Spleen (tissue), 11 donors: ENCODE measurements around the gene ZC3H8. TPM values are rescaled to one million over a fixed set of nuclear protein-coding genes. Genes with fewer than 3 reads are reported as not detected.

Experiments used
- DNase-seq: peaks from one replicate; pipeline ENCODE4 v3.0.0-alpha.2; 2020
- H3K27ac ChIP-seq, 8 donors: fragments of 200-600 bp; sonication (generic) in 7 of 8; 1 replicate in 4 of 8; 2 replicates in 4 of 8; pipeline versions ENCODE4 v1.5.0 to v1.8.0; 2016 to 2021; ENCODE audit warnings: inconsistent platforms in 4 of 8, mild to moderate bottlenecking in 4 of 8, moderate library complexity in 1 of 8
- H3K27me3 ChIP-seq, 7 donors: fragments of 200-600 bp; sonication (generic) in 6 of 7; replicated peaks in 1 of 7; 1 replicate in 4 of 7; 2 replicates in 3 of 7; pipeline versions ENCODE4 v1.5.0 to v1.8.0; 2016 to 2021; ENCODE audit warnings: inconsistent platforms in 3 of 7, mild to moderate bottlenecking in 1 of 7
- H3K36me3 ChIP-seq, 6 donors: fragments of 200-600 bp; sonication (generic) in 5 of 6; 1 replicate in 4 of 6; 2 replicates in 2 of 6; pipeline versions ENCODE4 v1.5.0 to v1.8.0; 2016 to 2021; ENCODE audit warnings: inconsistent platforms in 2 of 6
- H3K4me1 ChIP-seq, 6 donors: fragments of 200-600 bp; sonication (generic) in 5 of 6; 1 replicate in 3 of 6; 2 replicates in 3 of 6; pipeline versions ENCODE4 v1.5.0 to v1.8.0; 2016 to 2021; ENCODE audit warnings: inconsistent platforms in 3 of 6
- H3K4me3 ChIP-seq, 8 donors: fragments of 200-600 bp; sonication (generic) in 7 of 8; 1 replicate in 4 of 8; 2 replicates in 4 of 8; pipeline versions ENCODE4 v1.5.0 to v1.8.0; 2016 to 2021; ENCODE audit warnings: inconsistent platforms in 4 of 8, mild to moderate bottlenecking in 4 of 8, moderate library complexity in 2 of 8
- H3K9me3 ChIP-seq, 8 donors: fragments of 200-600 bp; sonication (generic) in 7 of 8; 1 replicate in 4 of 8; 2 replicates in 4 of 8; pipeline versions ENCODE4 v1.5.0 to v1.8.0; 2016 to 2021; ENCODE audit warnings: inconsistent platforms in 4 of 8
- CTCF ChIP-seq, 11 experiments: fragments of 200-600 bp in 7 of 11; fragments of 450-650 bp in 4 of 11; sonication (generic) in 4 of 11; IDR thresholded peaks in 8 of 11; conservative IDR thresholded peaks in 3 of 11; 1 replicate in 7 of 11; 2 replicates in 4 of 11; pipeline versions ENCODE4 v1.4.0 to v1.8.0; 2016 to 2021; ENCODE audit warnings: antibody characterized with exemption in 11 of 11, inconsistent platforms in 4 of 11, mild to moderate bottlenecking in 1 of 11
- POLR2A ChIP-seq, 3 donors: fragments of 450-650 bp; IDR thresholded peaks; one replicate each; pipeline ENCODE4 v1.5.1; 2017; ENCODE audit warnings: antibody characterized with exemption in 3 of 3, mild to moderate bottlenecking in 1 of 3
- POLR2AphosphoS5 ChIP-seq, 3 donors: sonication (generic); formaldehyde crosslinking; IDR thresholded peaks; one replicate each; pipeline ENCODE4 v1.5.1; 2017; ENCODE audit warnings: antibody characterized with exemption in 3 of 3
- WGBS, 5 donors: extraction: QIAGEN DNeasy Blood & Tissue Kit in 3 of 5; methylation state at CpG; one replicate each; pipeline versions ENCODE4 v1.1.5 to v1.1.7; 2013 to 2018; 5-methylcytosine and 5-hydroxymethylcytosine counted together
- intact Hi-C: fragments of 100-400 bp; cut with DNase I; formaldehyde crosslinking; loops from one replicate; pipeline ENCODE4 v1.15.0; 2023; ENCODE audit warnings: low total_unique reads
- polyA plus RNA-seq, 3 donors: library from polyadenylated mRNA; stranded (reverse); fragments of 200-250 nt; gene quantifications; one replicate each; pipeline ENCODE4 v1.2.1, GENCODE V29; 2013
- total RNA-seq, 7 donors: library from RNA; depleted of rRNA in 3 of 7; stranded (reverse); fragments of >200 nt in 3 of 7; fragmentation: NEBNext Ultra II Directional in 4 of 7; extraction: Animal tissue kit (Norgen Biotek cat#: 25700) in 4 of 7; gene quantifications; one replicate each; pipeline versions ENCODE4 v1.1.0 to v1.2.1, GENCODE V29; 2016 to 2021
- donor health status: healthy with polysubstance abuse.
- donor health status: DM: no; HTN: no; CAD: no; lungs with moderate emphysema.
- donor health status: DM: no; HTN: no; CAD: no.
- donor health status: Bipolar disorder and iron deficiency.
- donor health status: healthy.
- donor health status: DM: no; HTN: no; CAD: no.
- donor health status: DM: yes; HTN: yes; CAD: no.

The ZC3H8 gene
- total and polyA plus RNA-seq, 10 donors: 5.7 to 70.5 (median 13.2) TPM

GRCh38 chr2:112243233-112243632 is 11.6 kb downstream of the ZC3H8 start:
- no peak overlapping the region for H3K27ac ChIP-seq
- no peak for TF ChIP-seq POLR2AphosphoS5 (IDR thresholded peaks at IDR 0.05)
- intact Hi-C loops: no loop called here
- no peak overlapping the region for H3K4me3 ChIP-seq
- no peak for DNase-seq
- no peaks in the 10 kb centered on the region for H3K27me3 ChIP-seq
- 92 to 95% (median 93%) methylated on average over 4 of the region's 4 CpGs for WGBS, 5 donors
- peaks cover 0 to 66% (median 25%) of the 10 kb centered on the region in 6 donors for H3K36me3 ChIP-seq
- no peaks in the 10 kb centered on the region for H3K9me3 ChIP-seq
- peaks cover 0 to 3% (median 0%) of the 10 kb centered on the region in 6 donors for H3K4me1 ChIP-seq

DNA sequence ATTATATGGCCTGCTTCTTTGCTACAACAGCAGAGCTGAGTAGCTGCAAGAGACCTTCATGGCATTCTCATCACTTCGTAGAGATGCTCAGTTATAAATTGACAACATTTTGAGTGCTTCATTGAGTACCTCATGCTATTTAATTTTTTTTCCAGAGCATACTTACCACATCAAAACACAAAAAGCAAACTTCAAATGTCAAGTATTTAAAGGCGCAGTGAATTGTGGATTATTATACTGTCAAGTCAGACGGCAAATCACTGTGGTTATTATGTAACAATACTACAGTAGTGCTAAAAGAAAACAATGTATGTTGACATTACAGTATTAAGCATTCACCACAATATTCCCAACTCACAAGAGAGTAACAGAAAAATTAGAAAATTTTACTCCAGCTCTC is 12.5 kb downstream of the ZC3H8 start:
- 66 to 82% (median 81%) methylated on average over 3 of the region's 3 CpGs for WGBS, 5 donors
- H3K4me1 ChIP-seq: peaks cover 0 to 3% (median 0%) of the 10 kb centered on the region in 6 donors
- no peak for DNase-seq
- intact Hi-C loops: no loop called here
- peaks cover 0 to 65% (median 18%) of the 10 kb centered on the region in 6 donors for H3K36me3 ChIP-seq
- no peak for TF ChIP-seq POLR2AphosphoS5 (IDR thresholded peaks at IDR 0.05)
- no peak for TF ChIP-seq POLR2A (IDR thresholded peaks at IDR 0.05)
- no peak for TF ChIP-seq CTCF (IDR thresholded peaks at IDR 0.05 in 8 of 11, conservative IDR thresholded peaks at IDR 0.05 in 3 of 11)
- H3K27ac ChIP-seq: no peak overlapping the region
- no peak overlapping the region for H3K4me3 ChIP-seq
- H3K9me3 ChIP-seq: no peaks in the 10 kb centered on the region
- no peaks in the 10 kb centered on the region for H3K27me3 ChIP-seq

- no peak for TF ChIP-seq POLR2A (IDR thresholded peaks at IDR 0.05)
- no peak for TF ChIP-seq POLR2AphosphoS5 (IDR thresholded peaks at IDR 0.05)
- no peak for TF ChIP-seq CTCF (IDR thresholded peaks at IDR 0.05 in 8 of 11, conservative IDR thresholded peaks at IDR 0.05 in 3 of 11)
- Histone ChIP-seq H3K4me1 (peaks cover 0 to 3% (median 0%) of the 10 kb centered on the region in 6 donors), H3K4me3 (no peak overlapping the region), H3K9me3 (no peaks in the 10 kb centered on the region), H3K27ac (no peak overlapping the region), H3K36me3 (peaks cover 0 to 62% (median 16%) of the 10 kb centered on the region in 6 donors), H3K27me3 (no peaks in the 10 kb centered on the region)
- WGBS, 5 donors: 93 to 100% (median 100%) methylated on average over 1 of the region's 1 CpG
- intact Hi-C loops: no loop called here
- no peak for DNase-seq
Observed at GRCh38 chr2:112239862-112240261, 15.0 kb downstream of the ZC3H8 start.

DNA sequence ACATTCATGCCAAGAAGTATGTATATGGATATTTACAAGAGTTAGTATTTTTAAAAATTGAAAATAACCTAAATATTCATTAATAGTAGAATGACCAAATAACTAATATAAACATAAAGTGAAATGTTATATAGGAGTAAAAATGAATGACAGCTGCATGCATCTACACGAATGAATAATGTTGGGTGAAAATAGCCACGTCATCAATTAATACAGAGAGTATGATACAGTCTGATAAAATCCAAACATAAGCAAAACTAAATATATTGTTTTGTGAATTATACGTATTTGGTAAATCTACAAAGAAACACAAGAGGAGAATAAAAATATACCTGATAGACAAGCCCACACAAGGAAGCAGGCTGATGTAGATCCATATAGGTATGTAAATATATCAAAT is 24.5 kb downstream of the ZC3H8 start:
- TF ChIP-seq CTCF (IDR thresholded peaks at IDR 0.05 in 8 of 11, conservative IDR thresholded peaks at IDR 0.05 in 3 of 11): no peak

DNA sequence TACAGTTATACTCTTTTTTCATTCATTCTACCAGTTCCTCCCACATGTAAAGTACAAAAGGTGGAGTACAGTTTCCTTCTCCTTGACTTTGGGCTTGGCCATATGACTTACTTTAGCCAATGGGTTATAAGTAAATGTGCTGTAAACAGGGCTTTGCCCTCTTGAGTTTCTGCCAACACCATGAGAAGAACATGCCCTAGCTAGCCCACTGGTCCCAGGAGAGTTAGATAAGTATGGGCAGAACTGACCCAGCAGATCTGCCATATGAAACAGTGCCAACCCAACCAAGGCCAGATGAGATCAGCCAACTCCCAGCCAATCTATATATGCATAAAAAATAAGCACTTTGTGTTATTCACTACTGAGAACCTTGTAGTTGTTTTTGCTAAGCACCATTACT is 25.5 kb downstream of the ZC3H8 start:
- Histone ChIP-seq H3K4me1 (no peaks in the 10 kb centered on the region), H3K27ac (peak overlapping the region; percentile 10 to 77 (median 64)), H3K27me3 (no peaks in the 10 kb centered on the region), H3K4me3 (no peak overlapping the region), H3K9me3 (no peaks in the 10 kb centered on the region), H3K36me3 (peaks cover 0 to 95% (median 15%) of the 10 kb centered on the region in 6 donors)
- DNase-seq: no peak
- no peak for TF ChIP-seq CTCF (IDR thresholded peaks at IDR 0.05 in 8 of 11, conservative IDR thresholded peaks at IDR 0.05 in 3 of 11)
- peak in 1 of 3 donors; percentile 64 for TF ChIP-seq POLR2AphosphoS5 (IDR thresholded peaks at IDR 0.05)
- intact Hi-C loops: no loop called here

More for the DNA sequence above, 24.5 kb downstream of the ZC3H8 start:
- Histone ChIP-seq H3K36me3 (peaks cover 0 to 95% (median 16%) of the 10 kb centered on the region in 6 donors), H3K27me3 (no peaks in the 10 kb centered on the region), H3K9me3 (no peaks in the 10 kb centered on the region), H3K27ac (peak overlapping the region in 5 of 8 donors; percentile 49 to 77 (median 69)), H3K4me3 (no peak overlapping the region), H3K4me1 (no peaks in the 10 kb centered on the region)
- DNase-seq: no peak
- intact Hi-C loops: no loop called here
- WGBS, 5 donors: 92 to 98% (median 96%) methylated on average over 3 of the region's 3 CpGs
